ENCODE data around the gene NDUFB6.

Gene NDUFB6

GRCh38 chr9:32543047-32543446, 29.9 kb downstream of the NDUFB6 start:
- no peak for DNase-seq (ENCODE audit: low read depth)
- H3K4me3 ChIP-seq (ENCODE audit: low read depth, low read length), result no peak overlapping the region
- no peak for TF ChIP-seq CTCF (conservative IDR thresholded peaks at IDR 0.05; ENCODE audit: low read depth, low read length)

- H3K4me3 ChIP-seq (ENCODE audit: low read depth, low read length), result no peak overlapping the region
- no peak for TF ChIP-seq CTCF (conservative IDR thresholded peaks at IDR 0.05; ENCODE audit: low read depth, low read length)
- no peak for DNase-seq (ENCODE audit: low read depth)
These were observed 39.1 kb downstream of the NDUFB6 start for GRCh38 chr9:32533816-32534215.

GRCh38 chr9:32533336-32533735, 39.6 kb downstream of the NDUFB6 start:
- peak; percentile 8 for DNase-seq (ENCODE audit: low read depth)
- TF ChIP-seq CTCF (conservative IDR thresholded peaks at IDR 0.05; ENCODE audit: low read depth, low read length), result no peak
- H3K4me3 ChIP-seq (ENCODE audit: low read depth, low read length), result no peak overlapping the region

GRCh38 chr9:32526707-32527048, 46.3 kb downstream of the NDUFB6 start:
- peak overlapping the region; percentile 83 for H3K4me3 ChIP-seq (ENCODE audit: low read depth, low read length)
- no peak for DNase-seq (ENCODE audit: low read depth)
- TF ChIP-seq CTCF (conservative IDR thresholded peaks at IDR 0.05; ENCODE audit: low read depth, low read length), result no peak

- peak; percentile 66 for TF ChIP-seq CTCF (conservative IDR thresholded peaks at IDR 0.05; ENCODE audit: low read depth, low read length)
- H3K4me3 ChIP-seq (ENCODE audit: low read depth, low read length), result peak within 1 kb of the TSS; percentile 83
- peak; percentile 94 for DNase-seq (ENCODE audit: low read depth)
These were observed 46.8 kb downstream of the NDUFB6 start, which contains the start of gene RIGI for GRCh38 chr9:32526041-32526706. Gene RIGI, minus strand, starts transcription at chr9:32526196. Its CDS starts 30 bp downstream, at chr9:32526166.

- TF ChIP-seq CTCF (conservative IDR thresholded peaks at IDR 0.05; ENCODE audit: low read depth, low read length), result no peak
- DNase-seq (ENCODE audit: low read depth), result no peak
- H3K4me3 ChIP-seq (ENCODE audit: low read depth, low read length), result peak overlapping the region; percentile 83
These were observed 47.3 kb downstream of the NDUFB6 start for GRCh38 chr9:32525709-32526030.
